Panc1 (cell line): ENCODE results near the gene SMARCA2. TPM values are rescaled to one million over a fixed set of nuclear protein-coding genes. Genes with fewer than 3 reads are reported as not detected.

Source experiments
- ATAC-seq: fragments of 200-7000 bp; cut with Tn5 transposase; 2 replicates; pipeline ENCODE4 v1.9.1; 2020; ENCODE audit warnings: mild to moderate bottlenecking, moderate library complexity
- BruUV-seq: library from RNA; stranded (reverse); fragments of 400-500 nt; replicated peaks from 2 replicates; lab custom pipeline; 2021; lab: Mats Ljungman, UMichigan
- CTCF ChIA-PET: fragments of 300-600 bp; sonication (Branson Sonifier 250); formaldehyde crosslinking; loops from one replicate; lab custom pipeline; 2022; ENCODE audit warnings: antibody characterized with exemption; lab: Charles Lee
- POLR2A ChIA-PET: fragments of 300-600 bp; sonication (Branson Sonifier 250); formaldehyde crosslinking; loops from one replicate; lab custom pipeline; 2022; ENCODE audit warnings: antibody characterized with exemption; lab: Charles Lee
- DNase-seq: peaks from one replicate; pipeline ENCODE4 v3.0.0-alpha.2; 2010; ENCODE audit warnings: low read depth, low spot score
- H3K27ac ChIP-seq: 2 replicates; pipeline ENCODE4 v1.5.1; 2011; ENCODE audit warnings: mild to moderate bottlenecking, low read length, inconsistent platforms
- H3K27me3 ChIP-seq: fragments of 200-500 bp; sonication (Bioruptor generic); 2 replicates; pipeline ENCODE4 v1.6.0; 2014; ENCODE audit warnings: low read length, inconsistent platforms; ENCODE audit not compliant: control insufficient read depth, insufficient read depth
- H3K36me3 ChIP-seq: fragments of 200-500 bp; sonication (Bioruptor generic); 2 replicates; pipeline ENCODE4 v1.5.1; 2014; ENCODE audit warnings: inconsistent platforms, mild to moderate bottlenecking, low read length, moderate library complexity; ENCODE audit not compliant: control insufficient read depth, insufficient read depth
- H3K4me1 ChIP-seq: 2 replicates; pipeline ENCODE4 v1.5.1; 2011; ENCODE audit warnings: inconsistent platforms, mild to moderate bottlenecking, low read length, moderate library complexity; ENCODE audit not compliant: control insufficient read depth, insufficient read depth
- H3K4me3 ChIP-seq, 2 experiments: 2 replicates each; pipeline ENCODE4 v1.5.1; 2011 to 2012; ENCODE audit warnings: low read depth in 2 of 2, low read length in 2 of 2, mild to moderate bottlenecking in 2 of 2, inconsistent platforms in 1 of 2, moderate library complexity in 1 of 2
- H3K9me3 ChIP-seq: fragments of 200-500 bp; sonication (Bioruptor generic); 2 replicates; pipeline ENCODE4 v1.5.1; 2014; ENCODE audit warnings: low read depth, mild to moderate bottlenecking, inconsistent platforms, low read length, moderate library complexity; ENCODE audit not compliant: control insufficient read depth, insufficient read depth
- POLR2AphosphoS5 ChIP-seq: IDR thresholded peaks from 2 replicates; pipeline ENCODE4 v1.6.1; 2012; ENCODE audit warnings: mild to moderate bottlenecking, low read depth, low read length, moderate library complexity
- SIN3A ChIP-seq: IDR thresholded peaks from 2 replicates; pipeline ENCODE4 v1.6.1; 2012; ENCODE audit warnings: low read depth, mild to moderate bottlenecking, low read length, moderate library complexity, borderline replicate concordance; ENCODE audit not compliant: insufficient read depth
- TCF7L2 ChIP-seq: IDR thresholded peaks from 2 replicates; pipeline ENCODE4 v1.6.1; 2011; ENCODE audit warnings: mild to moderate bottlenecking, low read depth, low read length, inconsistent platforms
- in situ Hi-C: cut with HindIII; loops from 2 replicates; pipeline ENCODE4 v1.10.0; 2016; ENCODE audit warnings: low sequenced_read_pairs, low pct_unique_long_range_greater_than_20kb
- intact Hi-C: fragments of 100-400 bp; cut with micrococcal nuclease; formaldehyde crosslinking; loops from one replicate; pipeline ENCODE4 v1.10.0; 2022; ENCODE audit not compliant: unreplicated experiment
- total RNA-seq: library from RNA; stranded (reverse); gene quantifications from one replicate; pipeline ENCODE4 v1.2.1, GENCODE V29; 2021; ENCODE audit not compliant: unreplicated experiment
- TF ChIP-seq, protein P1 (sequence below), 2 experiments: IDR thresholded peaks; 2 replicates each; pipeline ENCODE4 v1.6.1; 2011 to 2012; ENCODE audit warnings: low read depth in 2 of 2, control low read depth in 1 of 2, low read length in 1 of 2, mild to moderate bottlenecking in 1 of 2, moderate library complexity in 1 of 2; ENCODE audit not compliant: insufficient read depth in 1 of 2
- TF ChIP-seq, protein P2 (sequence below): fragments of 450-650 bp; IDR thresholded peaks from 2 replicates; pipeline ENCODE4 v1.5.1; 2017; ENCODE audit warnings: mild to moderate bottlenecking

SMARCA2 gene
- total RNA-seq, 1 experiment from 2014 or later, result 13.3 TPM

DNA sequence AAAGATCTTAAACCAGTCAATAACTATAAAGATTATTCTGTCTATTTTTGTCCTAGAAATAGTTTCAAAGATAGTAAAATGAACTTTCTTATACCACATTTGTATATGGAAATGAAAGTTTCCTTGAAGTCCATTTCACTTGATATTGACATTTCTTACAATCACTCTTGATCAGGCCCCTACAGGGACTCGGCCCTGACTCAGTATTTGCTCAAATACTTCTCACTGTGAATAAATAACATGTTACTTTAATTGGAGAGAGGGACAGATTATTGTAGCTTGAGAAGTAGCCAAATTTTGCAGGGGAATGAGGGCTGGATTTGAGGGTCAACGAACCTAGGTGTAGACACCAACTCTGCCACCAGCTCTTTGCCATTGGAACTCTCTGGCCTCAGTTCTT, 25.6 kb upstream of the SMARCA2 start:
- intact Hi-C loops, result no loop called here
- POLR2A ChIA-PET, result no interaction called here
- Histone ChIP-seq H3K27ac (no peak overlapping the region), H3K27me3 (no peaks in the 10 kb centered on the region), H3K4me1 (no peaks in the 10 kb centered on the region), H3K4me3 (no peak overlapping the region), H3K9me3 (no peaks in the 10 kb centered on the region), H3K36me3 (no peaks in the 10 kb centered on the region)
- no peak for DNase-seq
- no peak for ATAC-seq
- in situ Hi-C loops, result no loop called here
- TF ChIP-seq POLR2AphosphoS5 (no peak), TCF7L2 (no peak), SIN3A (no peak)
- TF ChIP-seq, protein P1, sequence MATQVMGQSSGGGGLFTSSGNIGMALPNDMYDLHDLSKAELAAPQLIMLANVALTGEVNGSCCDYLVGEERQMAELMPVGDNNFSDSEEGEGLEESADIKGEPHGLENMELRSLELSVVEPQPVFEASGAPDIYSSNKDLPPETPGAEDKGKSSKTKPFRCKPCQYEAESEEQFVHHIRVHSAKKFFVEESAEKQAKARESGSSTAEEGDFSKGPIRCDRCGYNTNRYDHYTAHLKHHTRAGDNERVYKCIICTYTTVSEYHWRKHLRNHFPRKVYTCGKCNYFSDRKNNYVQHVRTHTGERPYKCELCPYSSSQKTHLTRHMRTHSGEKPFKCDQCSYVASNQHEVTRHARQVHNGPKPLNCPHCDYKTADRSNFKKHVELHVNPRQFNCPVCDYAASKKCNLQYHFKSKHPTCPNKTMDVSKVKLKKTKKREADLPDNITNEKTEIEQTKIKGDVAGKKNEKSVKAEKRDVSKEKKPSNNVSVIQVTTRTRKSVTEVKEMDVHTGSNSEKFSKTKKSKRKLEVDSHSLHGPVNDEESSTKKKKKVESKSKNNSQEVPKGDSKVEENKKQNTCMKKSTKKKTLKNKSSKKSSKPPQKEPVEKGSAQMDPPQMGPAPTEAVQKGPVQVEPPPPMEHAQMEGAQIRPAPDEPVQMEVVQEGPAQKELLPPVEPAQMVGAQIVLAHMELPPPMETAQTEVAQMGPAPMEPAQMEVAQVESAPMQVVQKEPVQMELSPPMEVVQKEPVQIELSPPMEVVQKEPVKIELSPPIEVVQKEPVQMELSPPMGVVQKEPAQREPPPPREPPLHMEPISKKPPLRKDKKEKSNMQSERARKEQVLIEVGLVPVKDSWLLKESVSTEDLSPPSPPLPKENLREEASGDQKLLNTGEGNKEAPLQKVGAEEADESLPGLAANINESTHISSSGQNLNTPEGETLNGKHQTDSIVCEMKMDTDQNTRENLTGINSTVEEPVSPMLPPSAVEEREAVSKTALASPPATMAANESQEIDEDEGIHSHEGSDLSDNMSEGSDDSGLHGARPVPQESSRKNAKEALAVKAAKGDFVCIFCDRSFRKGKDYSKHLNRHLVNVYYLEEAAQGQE (IDR thresholded peaks at IDR 0.05; ENCODE audit: insufficient read depth in 1 of 2, low read depth in 2 of 2, low read length in 1 of 2), result no peak
- TF ChIP-seq, protein P2, sequence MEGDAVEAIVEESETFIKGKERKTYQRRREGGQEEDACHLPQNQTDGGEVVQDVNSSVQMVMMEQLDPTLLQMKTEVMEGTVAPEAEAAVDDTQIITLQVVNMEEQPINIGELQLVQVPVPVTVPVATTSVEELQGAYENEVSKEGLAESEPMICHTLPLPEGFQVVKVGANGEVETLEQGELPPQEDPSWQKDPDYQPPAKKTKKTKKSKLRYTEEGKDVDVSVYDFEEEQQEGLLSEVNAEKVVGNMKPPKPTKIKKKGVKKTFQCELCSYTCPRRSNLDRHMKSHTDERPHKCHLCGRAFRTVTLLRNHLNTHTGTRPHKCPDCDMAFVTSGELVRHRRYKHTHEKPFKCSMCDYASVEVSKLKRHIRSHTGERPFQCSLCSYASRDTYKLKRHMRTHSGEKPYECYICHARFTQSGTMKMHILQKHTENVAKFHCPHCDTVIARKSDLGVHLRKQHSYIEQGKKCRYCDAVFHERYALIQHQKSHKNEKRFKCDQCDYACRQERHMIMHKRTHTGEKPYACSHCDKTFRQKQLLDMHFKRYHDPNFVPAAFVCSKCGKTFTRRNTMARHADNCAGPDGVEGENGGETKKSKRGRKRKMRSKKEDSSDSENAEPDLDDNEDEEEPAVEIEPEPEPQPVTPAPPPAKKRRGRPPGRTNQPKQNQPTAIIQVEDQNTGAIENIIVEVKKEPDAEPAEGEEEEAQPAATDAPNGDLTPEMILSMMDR, result no peak
- CTCF ChIA-PET, result no interaction called here
- BruUV-seq, result no TSS peak

GRCh38 chr9:1994180-1994579, 21.0 kb upstream of the SMARCA2 start:
- BruUV-seq, result no TSS peak
- intact Hi-C loops (no loop called here), in situ Hi-C loops (no loop called here)
- CTCF ChIA-PET, result no interaction called here
- no peak for DNase-seq
- Histone ChIP-seq H3K27me3 (no peaks in the 10 kb centered on the region), H3K4me1 (no peaks in the 10 kb centered on the region), H3K4me3 (no peak overlapping the region), H3K27ac (no peak overlapping the region), H3K36me3 (no peaks in the 10 kb centered on the region), H3K9me3 (no peaks in the 10 kb centered on the region)
- POLR2A ChIA-PET, result no interaction called here
- TF ChIP-seq, protein P2, result no peak
- TF ChIP-seq TCF7L2, result no peak
- no peak for TF ChIP-seq POLR2AphosphoS5
- TF ChIP-seq, protein P1 (IDR thresholded peaks at IDR 0.05; ENCODE audit: insufficient read depth in 1 of 2, low read depth in 2 of 2, low read length in 1 of 2), result no peak
- no peak for ATAC-seq
